GM12878 (cell line): ENCODE measurements around the gene BLNK. TPM values are rescaled to one million over a fixed set of nuclear protein-coding genes. Genes with fewer than 3 reads are reported as not detected.

Experiments used
- ATAC-seq: fragments of 200-7000 bp; cut with Tn5 transposase; 3 replicates; pipeline ENCODE4 v1.9.1; 2020; ENCODE audit warnings: mild to moderate bottlenecking, moderate library complexity
- BruUV-seq: library from RNA; stranded (reverse); fragments of 400-500 nt; replicated peaks from 2 replicates; lab custom pipeline; 2021; lab: Mats Ljungman, UMichigan
- CTCF ChIA-PET: fragments of 300-600 bp; sonication (Branson Sonifier 250); formaldehyde crosslinking; extraction: SDS; loops from one replicate; lab custom pipeline; 2021; ENCODE audit warnings: inconsistent platforms; lab: Yijun Ruan, JAX
- POLR2A ChIA-PET: fragments of 350-600 bp; formaldehyde crosslinking; extraction: SDS; loops from one replicate; lab custom pipeline; 2021; ENCODE audit warnings: inconsistent platforms; lab: Charles Lee
- RAD21 ChIA-PET: fragments of 300-600 bp; sonication (Branson Sonifier 250); formaldehyde crosslinking; loops from one replicate; lab custom pipeline; 2023; ENCODE audit warnings: antibody characterized with exemption; ENCODE audit not compliant: unreplicated experiment; lab: Charles Lee
- SMC1A ChIA-PET: fragments of 300-600 bp; sonication (Branson Sonifier 250); formaldehyde crosslinking; loops from one replicate; lab custom pipeline; 2023; ENCODE audit not compliant: unreplicated experiment, uncharacterized antibody; lab: Charles Lee
- DNase-seq: peaks from one replicate; pipeline ENCODE4 v3.0.0-alpha.2; 2011; ENCODE audit warnings: low read depth, low spot score
- FAIRE-seq: peaks from 3 replicates; lab custom pipeline; 2011; peaks lifted over from hg19 to GRCh38; lab: Jason Lieb, UNC
- H2AFZ ChIP-seq: 2 replicates; pipeline ENCODE4 v1.6.0; 2011; ENCODE audit warnings: low read depth, low read length, control low read depth; ENCODE audit not compliant: control insufficient read depth
- H3K27ac ChIP-seq: 2 replicates; pipeline ENCODE4 v1.5.1; 2011; ENCODE audit warnings: control low read depth; ENCODE audit not compliant: control insufficient read depth, insufficient read depth
- H3K27me3 ChIP-seq, 2 experiments: replicated peaks in 1 of 2; 2 replicates each; pipeline versions ENCODE4 v1.6.0 to v1.6.1; 2011; ENCODE audit warnings: low read length in 1 of 2; ENCODE audit not compliant: control insufficient read depth in 2 of 2, insufficient read depth in 2 of 2
- H3K36me3 ChIP-seq, 2 experiments: 2 replicates each; pipeline ENCODE4 v1.5.1; 2011; ENCODE audit warnings: low read length in 1 of 2; ENCODE audit not compliant: control insufficient read depth in 2 of 2, insufficient read depth in 2 of 2
- H3K4me1 ChIP-seq: 2 replicates; pipeline ENCODE4 v1.6.1; 2011; ENCODE audit warnings: mild to moderate bottlenecking, low read length, moderate library complexity, mixed read lengths; ENCODE audit not compliant: control insufficient read depth, insufficient read depth
- H3K4me2 ChIP-seq: 2 replicates; pipeline ENCODE4 v1.6.0; 2011; ENCODE audit warnings: control low read depth; ENCODE audit not compliant: control insufficient read depth, insufficient read depth
- H3K4me3 ChIP-seq: fragments of 200-600 bp; sonication (generic); 2 replicates; pipeline ENCODE4 v1.5.1; 2016
- H3K79me2 ChIP-seq: 2 replicates; pipeline ENCODE4 v1.6.0; 2011; ENCODE audit warnings: low read length; ENCODE audit not compliant: control insufficient read depth, insufficient read depth
- H3K9ac ChIP-seq: 2 replicates; pipeline ENCODE4 v1.8.0; 2011; ENCODE audit warnings: low read length, control low read depth, mixed read lengths; ENCODE audit not compliant: control insufficient read depth, insufficient read depth
- H3K9me3 ChIP-seq: replicated peaks from 3 replicates; pipeline ENCODE4 v1.5.1; 2011; ENCODE audit warnings: mild to moderate bottlenecking, low read length; ENCODE audit not compliant: control insufficient read depth, insufficient read depth
- H4K20me1 ChIP-seq: 2 replicates; pipeline ENCODE4 v1.6.0; 2011; ENCODE audit not compliant: control insufficient read depth, insufficient read depth
- E2F4 ChIP-seq: IDR thresholded peaks from 2 replicates; pipeline ENCODE4 v1.6.1; 2012; ENCODE audit warnings: low read depth, low read length, improper control_type of control experiment
- EP300 ChIP-seq, 2 experiments: fragments of 150-350 bp in 1 of 2; IDR thresholded peaks; 2 replicates each; pipeline ENCODE4 v1.6.1; 2011 to 2012; ENCODE audit warnings: low read depth in 2 of 2, low read length in 2 of 2, borderline replicate concordance in 1 of 2, improper control_type of control experiment in 1 of 2, inconsistent platforms in 1 of 2; ENCODE audit not compliant: control insufficient read depth in 1 of 2
- HSF1 ChIP-seq: fragments of 150-350 bp; IDR thresholded peaks from 2 replicates; pipeline ENCODE4 v1.6.1; 2014; ENCODE audit warnings: mild to moderate bottlenecking, low read depth, low read length
- MEF2B ChIP-seq: fragments of 450-650 bp; IDR thresholded peaks from 2 replicates; pipeline ENCODE4 v1.6.1; 2018; ENCODE audit warnings: mild to moderate bottlenecking, moderate library complexity; ENCODE audit not compliant: partially characterized antibody, poor library complexity, severe bottlenecking
- NR2F1 ChIP-seq: fragments of 450-650 bp; conservative IDR thresholded peaks from 2 replicates; pipeline ENCODE4 v1.6.1; 2017; ENCODE audit warnings: mild to moderate bottlenecking
- TCF12 ChIP-seq: IDR thresholded peaks from 2 replicates; pipeline ENCODE4 v1.6.1; 2011; ENCODE audit warnings: low read depth, mild to moderate bottlenecking, low read length
- ZNF24 ChIP-seq: fragments of 450-650 bp; IDR thresholded peaks from 2 replicates; pipeline ENCODE4 v1.6.1; 2017; ENCODE audit warnings: antibody characterized with exemption, mild to moderate bottlenecking
- WGBS: methylation state at CpG from one replicate; pipeline ENCODE4 v1.1.6; 2016; ENCODE audit warnings: low lambda C conversion rate; ENCODE audit not compliant: insufficient replicate concordance, insufficient coverage; ENCODE audit errors: missing lambda C conversion rate; 5-methylcytosine and 5-hydroxymethylcytosine counted together
- in situ Hi-C: fragments of 300-500 bp; cut with MboI; formaldehyde crosslinking; loops from 9 replicates; pipeline ENCODE4 v1.14.3; 2018; ENCODE audit warnings: mixed read lengths
- intact Hi-C: fragments of 100-400 bp; cut with micrococcal nuclease; formaldehyde crosslinking; loops from one replicate; pipeline ENCODE4 v1.14.2; 2022; ENCODE audit not compliant: unreplicated experiment
- polyA plus RNA-seq, 11 experiments: library from polyadenylated mRNA; depleted of rRNA in 4 of 11; unstranded in 6 of 11; stranded (reverse) in 5 of 11; fragments of >200 nt; fragmentation: Nextera tagmentation in 4 of 11; fragmentation: Illumina TruSeq in 1 of 11; extraction: Ambion mirVana in 4 of 11; extraction: Trizol in 1 of 11; gene quantifications; 1 replicate in 1 of 11; 2 replicates in 10 of 11; pipeline versions ENCODE4 v1.2.1 to v1.2.3, GENCODE V29; 2011 to 2016; ENCODE audit warnings: inconsistent platforms in 2 of 11, missing spikeins in 2 of 11, low read depth in 1 of 11
- total RNA-seq, 4 experiments: library from RNA; depleted of rRNA in 3 of 4; stranded (reverse); fragments of >200 nt in 3 of 4; fragmentation: Illumina TruSeq in 1 of 4; extraction: Trizol in 1 of 4; gene quantifications; 2 replicates each; pipeline versions ENCODE4 v1.2.1 to v1.2.3, GENCODE V29; 2013 to 2021
- TF ChIP-seq, protein P1 (sequence below): fragments of 450-650 bp; IDR thresholded peaks from 2 replicates; pipeline ENCODE4 v1.6.1; 2017; ENCODE audit warnings: mild to moderate bottlenecking, moderate library complexity
- TF ChIP-seq, protein P2 (sequence below): fragments of 450-650 bp; IDR thresholded peaks from 2 replicates; pipeline ENCODE4 v1.6.1; 2017; ENCODE audit warnings: mild to moderate bottlenecking, moderate library complexity
- TF ChIP-seq, protein P3 (sequence below): IDR thresholded peaks from 2 replicates; pipeline ENCODE4 v1.6.1; 2011; ENCODE audit warnings: low read depth, low read length, improper control_type of control experiment, borderline replicate concordance

The BLNK gene
- total and polyA plus RNA-seq, 10 of the 15 experiments (the other 5 are each of a cell fraction or from before 2014, with no cell fraction given): 79.5 to 201 (median 139) TPM

GRCh38 chr10:96230527-96230926 lies 40.8 kb downstream of the BLNK start:
- peak; percentile 79 for ATAC-seq
- in situ Hi-C loops: no loop called here
- Histone ChIP-seq H2AFZ (no peak overlapping the region), H3K4me2 (no peak overlapping the region), H3K27me3 (no peaks in the 10 kb centered on the region), H4K20me1 (no peaks in the 10 kb centered on the region), H3K4me3 (no peak overlapping the region), H3K79me2 (peaks cover 21% of the 10 kb centered on the region), H3K36me3 (peaks cover 24 to 60% of the 10 kb centered on the region in 2 experiments), H3K4me1 (peaks cover 14% of the 10 kb centered on the region), H3K9ac (no peak overlapping the region; the same call in 1 of the 2 replicates), H3K27ac (peak overlapping the region; percentile 51; the same call in 1 of the 2 replicates), H3K9me3 (no peaks in the 10 kb centered on the region)
- RAD21 ChIA-PET: interaction anchor here (1.2 to 14.2 kb wide), 17 partner anchors 14 to 391 kb away, joined by 3 to 428 read pairs (median 10); partner anchors contain the start of gene BLNK
- intact Hi-C loops: loop anchor here (2.0 kb wide), 1 partner anchor 36 kb away; no protein-coding TSS in a partner anchor
- no peak for FAIRE-seq
- POLR2A ChIA-PET: interaction anchor here (1.0 to 3.7 kb wide), 8 partner anchors 13 to 69 kb away, joined by 3 to 60 read pairs (median 7); partner anchors contain the start of gene BLNK
- peak; percentile 48 for DNase-seq
- SMC1A ChIA-PET: interaction anchor here (0.9 to 12.1 kb wide), 26 partner anchors 10 to 218 kb away, joined by 3 to 424 read pairs (median 6); partner anchors contain the start of gene BLNK
- CTCF ChIA-PET: interaction anchor here (0.6 to 23.4 kb wide), 29 partner anchors 9 to 261 kb away, joined by 3 to 790 read pairs (median 11); partner anchors contain the start of genes BLNK and DNTT
- 18% methylated on average over 6 of the region's 6 CpGs for WGBS
- BruUV-seq: no TSS peak
- 0 out of 2 replicates have a peak, but pooled peaks have one; percentile 22 for TF ChIP-seq NR2F1
- TF ChIP-seq, protein P1, sequence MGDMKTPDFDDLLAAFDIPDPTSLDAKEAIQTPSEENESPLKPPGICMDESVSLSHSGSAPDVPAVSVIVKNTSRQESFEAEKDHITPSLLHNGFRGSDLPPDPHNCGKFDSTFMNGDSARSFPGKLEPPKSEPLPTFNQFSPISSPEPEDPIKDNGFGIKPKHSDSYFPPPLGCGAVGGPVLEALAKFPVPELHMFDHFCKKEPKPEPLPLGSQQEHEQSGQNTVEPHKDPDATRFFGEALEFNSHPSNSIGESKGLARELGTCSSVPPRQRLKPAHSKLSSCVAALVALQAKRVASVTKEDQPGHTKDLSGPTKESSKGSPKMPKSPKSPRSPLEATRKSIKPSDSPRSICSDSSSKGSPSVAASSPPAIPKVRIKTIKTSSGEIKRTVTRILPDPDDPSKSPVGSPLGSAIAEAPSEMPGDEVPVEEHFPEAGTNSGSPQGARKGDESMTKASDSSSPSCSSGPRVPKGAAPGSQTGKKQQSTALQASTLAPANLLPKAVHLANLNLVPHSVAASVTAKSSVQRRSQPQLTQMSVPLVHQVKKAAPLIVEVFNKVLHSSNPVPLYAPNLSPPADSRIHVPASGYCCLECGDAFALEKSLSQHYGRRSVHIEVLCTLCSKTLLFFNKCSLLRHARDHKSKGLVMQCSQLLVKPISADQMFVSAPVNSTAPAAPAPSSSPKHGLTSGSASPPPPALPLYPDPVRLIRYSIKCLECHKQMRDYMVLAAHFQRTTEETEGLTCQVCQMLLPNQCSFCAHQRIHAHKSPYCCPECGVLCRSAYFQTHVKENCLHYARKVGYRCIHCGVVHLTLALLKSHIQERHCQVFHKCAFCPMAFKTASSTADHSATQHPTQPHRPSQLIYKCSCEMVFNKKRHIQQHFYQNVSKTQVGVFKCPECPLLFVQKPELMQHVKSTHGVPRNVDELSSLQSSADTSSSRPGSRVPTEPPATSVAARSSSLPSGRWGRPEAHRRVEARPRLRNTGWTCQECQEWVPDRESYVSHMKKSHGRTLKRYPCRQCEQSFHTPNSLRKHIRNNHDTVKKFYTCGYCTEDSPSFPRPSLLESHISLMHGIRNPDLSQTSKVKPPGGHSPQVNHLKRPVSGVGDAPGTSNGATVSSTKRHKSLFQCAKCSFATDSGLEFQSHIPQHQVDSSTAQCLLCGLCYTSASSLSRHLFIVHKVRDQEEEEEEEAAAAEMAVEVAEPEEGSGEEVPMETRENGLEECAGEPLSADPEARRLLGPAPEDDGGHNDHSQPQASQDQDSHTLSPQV: no peak
- TF ChIP-seq EP300 (IDR thresholded peaks at IDR 0.05; ENCODE audit: borderline replicate concordance in 1 of 2, control insufficient read depth in 1 of 2, low read depth in 2 of 2, low read length in 2 of 2): no peak
- no peak for TF ChIP-seq HSF1
- TF ChIP-seq, protein P2, sequence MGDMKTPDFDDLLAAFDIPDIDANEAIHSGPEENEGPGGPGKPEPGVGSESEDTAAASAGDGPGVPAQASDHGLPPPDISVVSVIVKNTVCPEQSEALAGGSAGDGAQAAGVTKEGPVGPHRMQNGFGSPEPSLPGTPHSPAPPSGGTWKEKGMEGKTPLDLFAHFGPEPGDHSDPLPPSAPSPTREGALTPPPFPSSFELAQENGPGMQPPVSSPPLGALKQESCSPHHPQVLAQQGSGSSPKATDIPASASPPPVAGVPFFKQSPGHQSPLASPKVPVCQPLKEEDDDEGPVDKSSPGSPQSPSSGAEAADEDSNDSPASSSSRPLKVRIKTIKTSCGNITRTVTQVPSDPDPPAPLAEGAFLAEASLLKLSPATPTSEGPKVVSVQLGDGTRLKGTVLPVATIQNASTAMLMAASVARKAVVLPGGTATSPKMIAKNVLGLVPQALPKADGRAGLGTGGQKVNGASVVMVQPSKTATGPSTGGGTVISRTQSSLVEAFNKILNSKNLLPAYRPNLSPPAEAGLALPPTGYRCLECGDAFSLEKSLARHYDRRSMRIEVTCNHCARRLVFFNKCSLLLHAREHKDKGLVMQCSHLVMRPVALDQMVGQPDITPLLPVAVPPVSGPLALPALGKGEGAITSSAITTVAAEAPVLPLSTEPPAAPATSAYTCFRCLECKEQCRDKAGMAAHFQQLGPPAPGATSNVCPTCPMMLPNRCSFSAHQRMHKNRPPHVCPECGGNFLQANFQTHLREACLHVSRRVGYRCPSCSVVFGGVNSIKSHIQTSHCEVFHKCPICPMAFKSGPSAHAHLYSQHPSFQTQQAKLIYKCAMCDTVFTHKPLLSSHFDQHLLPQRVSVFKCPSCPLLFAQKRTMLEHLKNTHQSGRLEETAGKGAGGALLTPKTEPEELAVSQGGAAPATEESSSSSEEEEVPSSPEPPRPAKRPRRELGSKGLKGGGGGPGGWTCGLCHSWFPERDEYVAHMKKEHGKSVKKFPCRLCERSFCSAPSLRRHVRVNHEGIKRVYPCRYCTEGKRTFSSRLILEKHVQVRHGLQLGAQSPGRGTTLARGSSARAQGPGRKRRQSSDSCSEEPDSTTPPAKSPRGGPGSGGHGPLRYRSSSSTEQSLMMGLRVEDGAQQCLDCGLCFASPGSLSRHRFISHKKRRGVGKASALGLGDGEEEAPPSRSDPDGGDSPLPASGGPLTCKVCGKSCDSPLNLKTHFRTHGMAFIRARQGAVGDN: 0 out of 2 replicates have a peak, but pooled peaks have one; percentile 30
- TF ChIP-seq MEF2B: peak; percentile 90
- TF ChIP-seq TCF12: no peak
- TF ChIP-seq ZNF24: no peak
- TF ChIP-seq, protein P3, sequence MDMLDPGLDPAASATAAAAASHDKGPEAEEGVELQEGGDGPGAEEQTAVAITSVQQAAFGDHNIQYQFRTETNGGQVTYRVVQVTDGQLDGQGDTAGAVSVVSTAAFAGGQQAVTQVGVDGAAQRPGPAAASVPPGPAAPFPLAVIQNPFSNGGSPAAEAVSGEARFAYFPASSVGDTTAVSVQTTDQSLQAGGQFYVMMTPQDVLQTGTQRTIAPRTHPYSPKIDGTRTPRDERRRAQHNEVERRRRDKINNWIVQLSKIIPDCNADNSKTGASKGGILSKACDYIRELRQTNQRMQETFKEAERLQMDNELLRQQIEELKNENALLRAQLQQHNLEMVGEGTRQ: no peak
- TF ChIP-seq E2F4: no peak
